H1 (cell line): Measurements from ENCODE around the gene BTG3. TPM values are rescaled to one million over a fixed set of nuclear protein-coding genes. Genes with fewer than 3 reads are reported as not detected.

ENCODE experiments used
- CTCF ChIA-PET: fragments of 300-600 bp; sonication (Branson Sonifier 250); formaldehyde crosslinking; loops from one replicate; lab custom pipeline; 2021; ENCODE audit not compliant: partially characterized antibody; lab: Charles Lee
- POLR2A ChIA-PET: fragments of 300-600 bp; sonication (Branson Sonifier 250); formaldehyde crosslinking; loops from one replicate; lab custom pipeline; 2021; ENCODE audit warnings: inconsistent platforms; ENCODE audit not compliant: partially characterized antibody; lab: Charles Lee
- DNase-seq, 2 experiments: peaks; one replicate each; pipeline versions ENCODE4 v3.0.0 to v3.0.0-alpha.2; 2010 to 2022; ENCODE audit warnings: low spot score in 2 of 2, low read depth in 1 of 2, mixed read lengths in 1 of 2
- FAIRE-seq: peaks from 2 replicates; lab custom pipeline; 2011; peaks lifted over from hg19 to GRCh38; lab: Jason Lieb, UNC
- H2AFZ ChIP-seq: 2 replicates; pipeline ENCODE4 v1.8.1; 2012; ENCODE audit warnings: low read length, inconsistent platforms
- H2AK5ac ChIP-seq: 2 replicates; pipeline ENCODE4 v1.6.1; 2013; ENCODE audit warnings: low read depth, low read length
- H2BK120ac ChIP-seq: replicated peaks from 2 replicates; pipeline ENCODE3; 2013; ENCODE audit warnings: low read depth, low read length, inconsistent platforms
- H2BK12ac ChIP-seq: 2 replicates; pipeline ENCODE4 v1.6.1; 2013; ENCODE audit warnings: low read depth, low read length
- H2BK15ac ChIP-seq: 2 replicates; pipeline ENCODE4 v1.6.1; 2013; ENCODE audit warnings: low read length
- H2BK20ac ChIP-seq: 2 replicates; pipeline ENCODE4 v1.6.1; 2013; ENCODE audit warnings: low read length
- H2BK5ac ChIP-seq: 2 replicates; pipeline ENCODE4 v1.6.1; 2013; ENCODE audit warnings: low read depth, low read length
- H3K14ac ChIP-seq: 2 replicates; pipeline ENCODE4 v1.6.1; 2013; ENCODE audit warnings: inconsistent platforms; ENCODE audit not compliant: insufficient read length
- H3K18ac ChIP-seq: 2 replicates; pipeline ENCODE4 v1.6.1; 2013; ENCODE audit warnings: low read length; ENCODE audit errors: extremely low read depth
- H3K23ac ChIP-seq: 2 replicates; pipeline ENCODE4 v1.6.1; 2013; ENCODE audit warnings: inconsistent platforms; ENCODE audit not compliant: insufficient read length
- H3K23me2 ChIP-seq: 2 replicates; pipeline ENCODE4 v1.6.1; 2013; ENCODE audit warnings: low read depth, low read length
- H3K27ac ChIP-seq: 2 replicates; pipeline ENCODE4 v1.6.1; 2011; ENCODE audit warnings: low read depth, low read length, inconsistent platforms
- H3K27me3 ChIP-seq, 4 experiments: replicated peaks in 1 of 4; 1 replicate in 1 of 4; 2 replicates in 3 of 4; pipeline versions ENCODE4 v1.6.1 to v1.8.1; 2011 to 2013; ENCODE audit warnings: low read length in 3 of 4, mild to moderate bottlenecking in 3 of 4, inconsistent platforms in 2 of 4, mixed read lengths in 2 of 4, moderate library complexity in 1 of 4; ENCODE audit not compliant: control insufficient read depth in 3 of 4, insufficient read depth in 3 of 4; ENCODE audit errors: extremely low read depth in 1 of 4
- H3K36me3 ChIP-seq, 4 experiments: 2 replicates each; pipeline versions ENCODE4 v1.6.1 to v1.8.1; 2011 to 2013; ENCODE audit warnings: mild to moderate bottlenecking in 4 of 4, low read length in 3 of 4, moderate library complexity in 2 of 4, control low read depth in 1 of 4, inconsistent platforms in 1 of 4; ENCODE audit not compliant: insufficient read depth in 4 of 4, control insufficient read depth in 2 of 4
- H3K4ac ChIP-seq: replicated peaks from 2 replicates; pipeline ENCODE3; 2013; ENCODE audit warnings: low read length, low read depth, mixed read lengths, inconsistent platforms; ENCODE audit not compliant: insufficient read length
- H3K4me1 ChIP-seq, 4 experiments: replicated peaks in 1 of 4; 1 replicate in 1 of 4; 2 replicates in 3 of 4; pipeline versions ENCODE4 v1.6.1 to v1.8.1; 2011 to 2013; ENCODE audit warnings: low read length in 3 of 4, inconsistent platforms in 2 of 4, mixed read lengths in 1 of 4; ENCODE audit not compliant: insufficient read depth in 4 of 4, control insufficient read depth in 3 of 4
- H3K4me2 ChIP-seq, 2 experiments: 2 replicates each; pipeline versions ENCODE4 v1.6.1 to v1.8.1; 2011 to 2013; ENCODE audit warnings: low read depth in 2 of 2, low read length in 2 of 2, control low read depth in 1 of 2, inconsistent platforms in 1 of 2, mild to moderate bottlenecking in 1 of 2; ENCODE audit not compliant: insufficient read depth in 1 of 2
- H3K4me3 ChIP-seq, 4 experiments: fragments of 200-600, 300-600 bp in 1 of 4; sonication (generic), shearing (Covaris generic), sonication (Bioruptor Twin) in 1 of 4; 2 replicates each; pipeline versions ENCODE4 v1.5.1 to v1.8.1; 2011 to 2016; ENCODE audit warnings: low read length in 4 of 4, low read depth in 3 of 4, control low read depth in 2 of 4, inconsistent platforms in 2 of 4, mild to moderate bottlenecking in 2 of 4, mixed read lengths in 1 of 4, moderate library complexity in 1 of 4; ENCODE audit not compliant: insufficient read depth in 2 of 4; ENCODE audit errors: extremely low read depth in 1 of 4
- H3K56ac ChIP-seq: replicated peaks from 2 replicates; pipeline ENCODE3; 2013; ENCODE audit warnings: low read depth, mild to moderate bottlenecking, mixed read lengths, low read length, inconsistent platforms; ENCODE audit not compliant: insufficient read length
- H3K79me1 ChIP-seq: 2 replicates; pipeline ENCODE4 v1.6.1; 2013; ENCODE audit warnings: low read depth, low read length, control low read depth
- H3K79me2 ChIP-seq, 2 experiments: 2 replicates each; pipeline versions ENCODE4 v1.6.1 to v1.8.1; 2012 to 2013; ENCODE audit warnings: low read length in 2 of 2, mild to moderate bottlenecking in 2 of 2, inconsistent platforms in 1 of 2; ENCODE audit not compliant: insufficient read depth in 2 of 2, control insufficient read depth in 1 of 2
- H3K9ac ChIP-seq, 4 experiments: replicated peaks in 1 of 4; 1 replicate in 1 of 4; 2 replicates in 3 of 4; pipeline versions ENCODE4 v1.6.1 to v1.8.1; 2011 to 2013; ENCODE audit warnings: low read depth in 3 of 4, low read length in 3 of 4, control low read depth in 2 of 4, mild to moderate bottlenecking in 2 of 4, moderate library complexity in 2 of 4, inconsistent platforms in 1 of 4; ENCODE audit errors: extremely low read depth in 1 of 4
- H3K9me3 ChIP-seq, 2 experiments: 2 replicates each; pipeline versions ENCODE4 v1.6.1 to v1.8.1; 2012 to 2013; ENCODE audit warnings: mild to moderate bottlenecking in 2 of 2, moderate library complexity in 2 of 2, control low read depth in 1 of 2, inconsistent platforms in 1 of 2, low read depth in 1 of 2, low read length in 1 of 2, mixed read lengths in 1 of 2; ENCODE audit not compliant: insufficient read depth in 2 of 2
- H4K20me1 ChIP-seq, 2 experiments: replicated peaks in 1 of 2; 2 replicates each; pipeline versions ENCODE3 to v1.8.1; 2011 to 2013; ENCODE audit warnings: inconsistent platforms in 2 of 2, low read length in 2 of 2, mild to moderate bottlenecking in 1 of 2; ENCODE audit not compliant: insufficient read depth in 2 of 2, control insufficient read depth in 1 of 2
- H4K5ac ChIP-seq: 2 replicates; pipeline ENCODE4 v1.6.1; 2013; ENCODE audit warnings: low read length, low read depth, mixed read lengths, inconsistent platforms; ENCODE audit not compliant: insufficient read length
- H4K8ac ChIP-seq: 2 replicates; pipeline ENCODE4 v1.8.0; 2013; ENCODE audit warnings: mild to moderate bottlenecking, moderate library complexity, low read length, inconsistent platforms; ENCODE audit not compliant: insufficient read depth; ENCODE audit errors: extremely low read depth
- H4K91ac ChIP-seq: replicated peaks from 2 replicates; pipeline ENCODE3; 2013; ENCODE audit warnings: low read length, mixed read lengths, inconsistent platforms; ENCODE audit not compliant: insufficient read length
- CHD1 ChIP-seq: IDR thresholded peaks from 2 replicates; pipeline ENCODE4 v1.6.1; 2012; ENCODE audit warnings: low read depth, low read length, improper control_type of control experiment
- EP300 ChIP-seq, 2 experiments: IDR thresholded peaks; 1 replicate in 1 of 2; 2 replicates in 1 of 2; pipeline ENCODE4 v1.6.1; 2011 to 2012; ENCODE audit warnings: low read depth in 2 of 2, low read length in 2 of 2, mild to moderate bottlenecking in 2 of 2, borderline replicate concordance in 1 of 2, inconsistent platforms in 1 of 2, moderate library complexity in 1 of 2
- GABPA ChIP-seq: IDR thresholded peaks from 2 replicates; pipeline ENCODE4 v1.6.1; 2011; ENCODE audit warnings: mild to moderate bottlenecking, low read length, moderate library complexity, borderline replicate concordance; ENCODE audit not compliant: insufficient read depth
- JUN ChIP-seq: IDR thresholded peaks from 2 replicates; pipeline ENCODE4 v1.6.1; 2011; ENCODE audit warnings: low read depth, mild to moderate bottlenecking, improper control_type of control experiment, low read length
- KDM1A ChIP-seq: fragments of 200-600, 300-600 bp; sonication (generic); IDR thresholded peaks from 2 replicates; pipeline ENCODE4 v1.7.1; 2016; ENCODE audit warnings: mild to moderate bottlenecking, low read length, borderline replicate concordance
- MAX ChIP-seq: IDR thresholded peaks from 2 replicates; pipeline ENCODE4 v1.6.1; 2012; ENCODE audit warnings: inconsistent platforms
- POLR2A ChIP-seq, 2 experiments: IDR thresholded peaks; 1 replicate in 1 of 2; 2 replicates in 1 of 2; pipeline ENCODE4 v1.6.1; 2011; ENCODE audit warnings: low read depth in 2 of 2, low read length in 2 of 2, mild to moderate bottlenecking in 2 of 2; ENCODE audit errors: control extremely low read depth in 1 of 2
- SP4 ChIP-seq: IDR thresholded peaks from 2 replicates; pipeline ENCODE4 v1.6.1; 2012; ENCODE audit warnings: low read length, inconsistent platforms
- TAF7 ChIP-seq: optimal IDR thresholded peaks from 2 replicates; pipeline ENCODE3; 2011; ENCODE audit warnings: low read depth, mild to moderate bottlenecking, inconsistent platforms, low read length, moderate library complexity, borderline replicate concordance
- TCF12 ChIP-seq: IDR thresholded peaks from 2 replicates; pipeline ENCODE4 v1.6.1; 2011; ENCODE audit warnings: low read depth, mild to moderate bottlenecking, low read length
- WGBS, 2 experiments: shearing (Covaris generic) in 1 of 2; methylation state at CpG; one replicate each; pipeline versions ENCODE4 v1.1.6 to v1.1.7; 2013 to 2015; ENCODE audit warnings: low lambda C conversion rate in 2 of 2, mixed read lengths in 2 of 2, inconsistent platforms in 1 of 2, low coverage in 1 of 2, missing lambda C conversion rate in 1 of 2; ENCODE audit not compliant: insufficient replicate concordance in 2 of 2, insufficient coverage in 1 of 2, insufficient read length in 1 of 2; ENCODE audit errors: extremely low coverage in 1 of 2, missing lambda C conversion rate in 1 of 2; 5-methylcytosine and 5-hydroxymethylcytosine counted together
- polyA plus RNA-seq, 7 experiments: library from polyadenylated mRNA; depleted of rRNA in 3 of 7; stranded (reverse) in 5 of 7; unstranded in 2 of 7; fragments of >200 nt in 5 of 7; fragments of 200-250 nt in 2 of 7; gene quantifications; 1 replicate in 5 of 7; 2 replicates in 1 of 7; 4 replicates in 1 of 7; pipeline versions ENCODE4 v1.2.1 to v1.2.3, GENCODE V29; 2011 to 2013; ENCODE audit warnings: missing spikeins in 2 of 7, mixed read lengths in 2 of 7
- total RNA-seq: library from RNA; stranded (reverse); fragmentation: NEBNext Ultra II Directional; extraction: Animal tissue kit (Norgen Biotek cat#: 25700); gene quantifications from 2 replicates; pipeline ENCODE4 v1.2.1, GENCODE V29; 2021

Gene BTG3
- total and polyA plus RNA-seq, 2 of the 8 experiments (the other 6 are each of a cell fraction or from before 2014, with no cell fraction given): 13.6 to 25.9 TPM

- no peak overlapping the region for H3K56ac ChIP-seq
- H4K20me1 ChIP-seq: no peaks in the 10 kb centered on the region
- H2BK5ac ChIP-seq: no peak overlapping the region
- no peak overlapping the region for H3K23ac ChIP-seq
- no peak overlapping the region for H4K91ac ChIP-seq
- no peak overlapping the region for H3K27ac ChIP-seq
- ChIA-PET POLR2A (interaction anchor here (0.9 kb wide), 1 partner anchor 150 kb away, joined by 3 read pairs; no protein-coding TSS in a partner anchor), CTCF (interaction anchor here (0.5 to 0.9 kb wide), 2 partner anchors 219 to 267 kb away, joined by 3 read pairs; no protein-coding TSS in a partner anchor)
- no peak overlapping the region for H2BK12ac ChIP-seq
- H3K27me3 ChIP-seq: no peaks in the 10 kb centered on the region
- no peak overlapping the region for H3K14ac ChIP-seq
- H2BK120ac ChIP-seq: no peak overlapping the region
- H3K9me3 ChIP-seq: no peaks in the 10 kb centered on the region
- no peaks in the 10 kb centered on the region for H3K79me2 ChIP-seq
- no peak overlapping the region for H2AK5ac ChIP-seq
- H4K8ac ChIP-seq: no peak overlapping the region
- FAIRE-seq (no peak), DNase-seq (no peak)
- no peaks in the 10 kb centered on the region for H3K36me3 ChIP-seq
- no peaks in the 10 kb centered on the region for H3K23me2 ChIP-seq
- no peak overlapping the region for H2BK20ac ChIP-seq
- no peaks in the 10 kb centered on the region for H3K79me1 ChIP-seq
- H3K4me1 ChIP-seq: 0 out of 7 replicates have a peak, but pooled peaks cover 0 to 2% (median 0%) of the 10 kb centered on the region in 4 experiments
- WGBS, 2 experiments: 89% methylated on average over 6 of the region's 6 CpGs; no CpG with 5 or more reads in 1 of the 2 experiments
- no peak overlapping the region for H3K18ac ChIP-seq
- no peak overlapping the region for H2AFZ ChIP-seq
- H3K4me2 ChIP-seq: no peak overlapping the region
- no peak overlapping the region for H3K9ac ChIP-seq
- H4K5ac ChIP-seq: no peak overlapping the region
- H3K4ac ChIP-seq: no peak overlapping the region
- no peak overlapping the region for H2BK15ac ChIP-seq
- H3K4me3 ChIP-seq: no peak overlapping the region
- TF ChIP-seq JUN (no peak), TCF12 (no peak), KDM1A (no peak), MAX (no peak), CHD1 (no peak), EP300 (IDR thresholded peaks at IDR 0.05; ENCODE audit: borderline replicate concordance in 1 of 2, low read depth in 2 of 2, low read length in 2 of 2) (no peak), POLR2A (IDR thresholded peaks at IDR 0.05; ENCODE audit: control extremely low read depth in 1 of 2, low read depth in 2 of 2, low read length in 2 of 2) (no peak), GABPA (no peak), TAF7 (no peak), SP4 (no peak)
These were observed 46.2 kb upstream of the BTG3 start for GRCh38 chr21:17658931-17659330.
